Prostate gland (tissue), 2 donors: Measurements from ENCODE around the gene GAREM2.

Experiments used
- CTCF ChIP-seq, 4 experiments: fragments of 200-600 bp in 2 of 4; fragments of 450-650 bp in 2 of 4; sonication (generic) in 2 of 4; IDR thresholded peaks; 1 replicate in 3 of 4; 2 replicates in 1 of 4; pipeline ENCODE4 v1.5.1; 2016 to 2019; ENCODE audit warnings: antibody characterized with exemption in 4 of 4, mild to moderate bottlenecking in 2 of 4, moderate library complexity in 2 of 4
- POLR2A ChIP-seq: fragments of 450-650 bp; IDR thresholded peaks from one replicate; pipeline ENCODE4 v1.6.1; 2016; ENCODE audit warnings: antibody characterized with exemption, mild to moderate bottlenecking

DNA sequence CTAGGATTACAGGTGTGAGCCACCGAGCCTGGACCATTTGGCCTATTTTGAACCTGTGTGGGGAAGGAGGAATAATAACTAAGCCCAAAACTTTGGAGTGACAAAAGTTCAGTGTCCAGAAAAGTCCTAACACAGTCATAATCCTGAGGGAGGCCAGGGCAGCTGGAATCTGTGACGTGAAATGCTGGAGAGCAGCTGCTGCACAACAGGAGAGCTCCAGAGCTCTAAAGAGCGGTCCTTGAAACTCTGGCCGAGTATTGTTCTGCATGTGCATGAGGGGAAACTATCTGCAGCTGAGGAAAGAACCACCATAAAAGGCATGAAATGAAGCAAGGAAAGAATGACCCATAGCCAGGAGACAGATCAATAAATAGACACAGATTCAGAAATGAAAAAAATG, 43.7 kb downstream of the GAREM2 start:
- no peak for TF ChIP-seq CTCF (IDR thresholded peaks at IDR 0.05)
- TF ChIP-seq POLR2A = no peak
